Measurements from ENCODE around the gene LGI4.

LGI4 gene

GRCh38 chr19:35106291-35106583 is 28.6 kb downstream of the LGI4 start:
- Histone ChIP-seq H2AFZ (ENCODE audit: low read length) (no peak overlapping the region), H3K36me3 (replicated peaks; ENCODE audit: insufficient read depth, low read length) (no peaks in the 10 kb centered on the region), H3K9ac (ENCODE audit: low read length) (no peak overlapping the region), H3K9me3 (replicated peaks; ENCODE audit: insufficient read depth, low read length) (no peaks in the 10 kb centered on the region), H3K27me3 (replicated peaks; ENCODE audit: insufficient read depth, low read length) (peaks cover 64% of the 10 kb centered on the region), H3K4me3 (ENCODE audit: low read length) (no peak overlapping the region), H3K79me2 (ENCODE audit: low read length) (no peaks in the 10 kb centered on the region), H3K27ac (ENCODE audit: low read length) (no peak overlapping the region), H3K4me2 (ENCODE audit: low read depth, low read length) (no peak overlapping the region), H3K9me2 (replicated peaks; ENCODE audit: insufficient read depth, low read length) (no peaks in the 10 kb centered on the region), H3K4me1 (ENCODE audit: low read length) (no peaks in the 10 kb centered on the region), H4K20me1 (ENCODE audit: insufficient read depth, low read length) (no peaks in the 10 kb centered on the region), H3F3A (ENCODE audit: insufficient read depth, low read length) (no peaks in the 10 kb centered on the region)
- TF ChIP-seq EZH2 (optimal IDR thresholded peaks at IDR 0.05; ENCODE audit: low read depth, low read length): no peak
- TF ChIP-seq EZH2phosphoT487 (IDR thresholded peaks at IDR 0.05; ENCODE audit: low read length): no peak
- TF ChIP-seq CTCF (IDR thresholded peaks at IDR 0.05; ENCODE audit: low read length): no peak
- no peak for DNase-seq

GRCh38 chr19:35105411-35106290 is 29.2 kb downstream of the LGI4 start:
- Histone ChIP-seq H3K4me1 (ENCODE audit: low read length) (no peaks in the 10 kb centered on the region), H3K79me2 (ENCODE audit: low read length) (no peaks in the 10 kb centered on the region), H3K9ac (ENCODE audit: low read length) (no peak overlapping the region), H3K36me3 (replicated peaks; ENCODE audit: insufficient read depth, low read length) (no peaks in the 10 kb centered on the region), H3K4me3 (ENCODE audit: low read length) (no peak overlapping the region), H2AFZ (ENCODE audit: low read length) (no peak overlapping the region), H3K9me3 (replicated peaks; ENCODE audit: insufficient read depth, low read length) (no peaks in the 10 kb centered on the region), H3K27me3 (replicated peaks; ENCODE audit: insufficient read depth, low read length) (peaks cover 67% of the 10 kb centered on the region), H3K4me2 (ENCODE audit: low read depth, low read length) (no peak overlapping the region), H4K20me1 (ENCODE audit: insufficient read depth, low read length) (no peaks in the 10 kb centered on the region), H3K9me2 (replicated peaks; ENCODE audit: insufficient read depth, low read length) (no peaks in the 10 kb centered on the region), H3K27ac (ENCODE audit: low read length) (no peak overlapping the region), H3F3A (ENCODE audit: insufficient read depth, low read length) (no peaks in the 10 kb centered on the region)
- DNase-seq: no peak
- TF ChIP-seq EZH2 (optimal IDR thresholded peaks at IDR 0.05; ENCODE audit: low read depth, low read length) (no peak), CTCF (IDR thresholded peaks at IDR 0.05; ENCODE audit: low read length) (no peak), EZH2phosphoT487 (IDR thresholded peaks at IDR 0.05; ENCODE audit: low read length) (no peak)

GRCh38 chr19:35105047-35105410 is 29.8 kb downstream of the LGI4 start:
- Histone ChIP-seq H3K9me3 (replicated peaks; ENCODE audit: insufficient read depth, low read length) (no peaks in the 10 kb centered on the region), H3K4me1 (ENCODE audit: low read length) (no peaks in the 10 kb centered on the region), H2AFZ (ENCODE audit: low read length) (no peak overlapping the region), H3K9ac (ENCODE audit: low read length) (no peak overlapping the region), H3K4me3 (ENCODE audit: low read length) (no peak overlapping the region), H3K27ac (ENCODE audit: low read length) (no peak overlapping the region), H3K36me3 (replicated peaks; ENCODE audit: insufficient read depth, low read length) (no peaks in the 10 kb centered on the region), H3K4me2 (ENCODE audit: low read depth, low read length) (no peak overlapping the region), H4K20me1 (ENCODE audit: insufficient read depth, low read length) (no peaks in the 10 kb centered on the region), H3K79me2 (ENCODE audit: low read length) (no peaks in the 10 kb centered on the region), H3K27me3 (replicated peaks; ENCODE audit: insufficient read depth, low read length) (peaks cover 67% of the 10 kb centered on the region), H3F3A (ENCODE audit: insufficient read depth, low read length) (no peaks in the 10 kb centered on the region), H3K9me2 (replicated peaks; ENCODE audit: insufficient read depth, low read length) (no peaks in the 10 kb centered on the region)
- DNase-seq: no peak
- no peak for TF ChIP-seq EZH2 (optimal IDR thresholded peaks at IDR 0.05; ENCODE audit: low read depth, low read length)
- no peak for TF ChIP-seq CTCF (IDR thresholded peaks at IDR 0.05; ENCODE audit: low read length)
- no peak for TF ChIP-seq EZH2phosphoT487 (IDR thresholded peaks at IDR 0.05; ENCODE audit: low read length)
